DMS114 treated with DMSO at 0.1 percent for 48 hours (cell line): Measurements from ENCODE around the gene TMEM131L.

Experiments used
- DNase-seq: peaks from one replicate; lab custom pipeline; 2025; ENCODE audit not compliant: unreplicated experiment; lab: John Stamatoyannopoulos, UW

Gene TMEM131L

DNA sequence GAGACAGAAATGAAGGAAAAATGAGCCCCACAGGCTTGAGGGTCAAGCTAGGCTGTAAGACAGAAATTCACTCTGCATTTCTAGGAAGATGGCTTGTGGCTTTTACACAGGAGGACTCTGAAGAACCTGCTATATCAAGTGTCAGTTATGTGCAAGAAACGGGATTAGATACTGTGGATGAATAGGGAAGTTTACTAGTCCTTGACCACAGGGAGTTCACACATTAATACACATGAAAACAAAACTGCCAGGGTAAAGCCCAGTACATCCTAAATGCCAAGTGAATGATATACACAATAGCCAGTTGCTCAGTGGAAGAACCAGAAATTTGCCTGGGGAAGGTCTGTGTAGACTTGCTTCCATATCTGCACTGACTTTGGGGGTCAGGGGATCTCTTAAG lies 53.5 kb downstream of the TMEM131L start:
- DNase-seq, result no peak

GRCh38 chr4:153520227-153520626 lies 54.1 kb downstream of the TMEM131L start:
- no peak for DNase-seq

- no peak for DNase-seq
Observed at GRCh38 chr4:153520801-153521329, 54.7 kb downstream of the TMEM131L start.

DNA sequence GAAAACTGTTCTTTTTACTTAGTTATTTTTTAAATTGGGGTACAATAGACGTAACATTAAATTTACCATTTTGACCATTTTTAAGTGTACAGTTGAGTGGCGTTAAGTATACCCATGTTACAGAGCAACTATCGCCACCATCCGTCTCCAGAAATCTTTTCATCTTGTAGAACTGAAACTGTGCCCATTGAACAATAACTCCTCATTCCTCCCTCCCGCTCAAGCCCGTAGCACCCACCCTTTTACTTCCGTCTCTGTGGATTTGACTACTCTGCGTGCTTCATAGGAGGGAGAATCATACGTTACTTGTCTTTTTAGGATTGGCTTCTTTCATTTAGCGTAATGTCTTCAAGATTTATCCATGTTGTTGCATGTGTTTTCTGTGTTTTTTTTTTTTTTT lies 55.3 kb downstream of the TMEM131L start:
- DNase-seq, result no peak

DNA sequence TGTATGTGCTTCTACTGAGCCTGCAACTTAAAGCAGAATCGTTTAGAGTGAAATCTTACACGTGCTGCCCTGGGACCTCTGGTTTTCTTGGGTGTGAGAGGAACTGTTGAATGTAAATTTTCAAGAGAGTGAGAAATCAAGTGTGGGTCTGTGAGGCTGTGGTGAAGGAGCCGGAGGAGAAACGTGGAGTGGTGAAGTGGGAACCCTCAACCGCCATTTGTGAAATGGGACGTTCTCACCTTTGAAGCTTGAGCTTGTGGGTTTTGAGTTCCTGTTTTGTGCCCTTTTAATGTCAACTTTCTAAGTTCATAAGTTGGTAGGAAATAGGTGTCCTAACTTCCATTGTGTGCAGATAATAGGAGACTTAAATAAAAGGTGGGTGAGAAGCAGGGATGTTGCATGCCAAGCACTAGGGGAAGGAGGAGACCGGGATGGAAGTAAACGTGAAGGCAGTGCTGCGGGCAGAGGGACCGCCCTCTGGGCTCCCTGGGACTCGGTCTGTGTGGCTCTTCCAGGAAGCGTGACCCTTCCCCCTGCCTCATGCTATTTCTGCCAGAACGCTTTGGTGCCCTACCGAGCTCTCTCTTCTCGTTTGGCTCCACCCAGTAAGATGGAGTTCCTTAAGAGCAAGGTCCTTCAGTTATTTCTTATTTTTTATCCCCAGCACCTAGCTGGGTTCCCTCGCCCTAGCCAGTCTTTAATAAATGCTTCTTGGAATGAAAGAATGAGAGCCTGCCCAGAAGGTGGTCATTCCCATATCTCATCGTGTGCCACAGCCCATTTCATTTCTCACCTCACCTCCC lies 56.0 kb downstream of the TMEM131L start:
- no peak for DNase-seq

DNA sequence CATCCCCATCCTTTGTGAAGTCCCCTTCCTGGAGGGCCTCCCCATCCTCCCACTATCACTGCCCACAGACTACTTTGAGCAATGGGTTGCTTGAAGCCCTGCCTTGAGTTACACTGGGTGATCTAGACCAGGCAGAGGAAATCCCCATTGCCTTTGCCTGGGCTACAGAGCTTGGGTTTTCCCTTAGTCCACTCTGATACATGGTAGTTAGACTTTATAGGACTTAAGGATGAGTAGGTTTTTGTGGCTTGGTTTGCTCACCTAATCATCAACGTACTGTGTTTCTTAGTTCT lies 56.6 kb downstream of the TMEM131L start:
- no peak for DNase-seq

GRCh38 chr4:153523164-153523796 lies 57.1 kb downstream of the TMEM131L start:
- DNase-seq, result no peak

DNA sequence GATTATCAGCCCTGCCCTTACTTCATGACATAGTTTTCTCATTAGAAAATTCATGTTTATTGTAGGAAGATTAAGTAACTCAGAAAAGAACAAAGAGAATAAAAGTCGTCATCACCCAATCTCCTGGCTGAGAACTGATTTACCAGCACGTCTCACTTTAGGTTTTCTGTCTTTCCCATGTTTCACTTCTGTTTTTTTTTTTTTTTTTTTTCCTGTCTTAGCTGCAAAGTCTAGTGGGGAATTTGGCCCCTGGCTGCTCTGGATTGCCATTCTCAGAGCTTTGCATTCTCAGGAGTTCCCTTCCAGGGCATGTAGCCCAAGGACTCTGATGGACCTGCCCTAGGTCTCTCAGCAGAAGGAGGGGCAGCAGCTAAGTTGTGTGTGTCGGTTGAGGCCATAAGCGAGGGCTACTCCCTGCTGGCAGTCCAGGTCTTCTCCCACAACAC lies 57.8 kb downstream of the TMEM131L start:
- no peak for DNase-seq

DNA sequence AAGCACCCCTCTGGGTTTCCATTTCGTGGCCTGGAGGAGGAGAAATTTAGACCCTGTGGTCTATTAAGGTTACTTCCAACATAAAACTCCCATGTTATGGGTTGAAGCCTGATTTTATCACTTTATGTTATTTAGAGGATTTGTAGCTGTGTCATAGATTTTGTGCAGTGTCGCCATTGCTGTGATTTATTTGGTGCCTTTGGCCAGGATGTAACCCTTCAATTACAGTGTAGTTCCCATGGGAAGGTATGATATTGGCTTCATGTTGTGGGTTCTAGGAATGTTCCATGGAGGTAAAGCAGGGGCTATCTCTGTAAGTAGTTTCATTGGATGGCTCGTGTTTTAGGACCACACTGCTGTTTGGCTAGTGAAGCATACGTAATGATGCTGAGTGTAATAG lies 58.5 kb downstream of the TMEM131L start:
- no peak for DNase-seq

- no peak for DNase-seq
Observed at GRCh38 chr4:153527690-153528089, 61.5 kb downstream of the TMEM131L start.

GRCh38 chr4:153528705-153529485 lies 62.7 kb downstream of the TMEM131L start:
- DNase-seq, result no peak

GRCh38 chr4:153529646-153530045 lies 63.5 kb downstream of the TMEM131L start:
- no peak for DNase-seq

- DNase-seq, result no peak
Observed at GRCh38 chr4:153530284-153530999, 64.3 kb downstream of the TMEM131L start.

- DNase-seq, result no peak
Observed at GRCh38 chr4:153531000-153531358, 64.8 kb downstream of the TMEM131L start.

- no peak for DNase-seq
Observed at GRCh38 chr4:153531976-153532626, 65.9 kb downstream of the TMEM131L start.

DNA sequence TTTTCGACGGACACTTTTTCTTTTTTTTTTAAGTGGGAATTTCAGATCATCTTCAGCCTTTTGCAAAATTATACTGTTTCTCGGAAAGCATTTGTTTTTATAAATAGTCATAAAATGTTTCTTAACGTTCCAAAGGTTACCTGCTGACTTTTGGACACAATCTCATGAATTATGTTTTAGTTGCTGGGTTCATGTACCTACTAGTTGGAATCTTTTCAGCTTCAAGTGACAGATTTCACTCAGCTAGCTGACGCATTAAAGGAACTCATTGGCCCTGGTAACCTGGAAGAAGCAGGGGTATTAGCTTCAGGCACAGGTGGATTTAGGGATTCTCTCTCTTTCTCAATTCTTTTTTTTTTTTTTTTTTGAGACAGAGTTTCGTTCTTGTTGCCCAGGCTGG lies 66.5 kb downstream of the TMEM131L start:
- DNase-seq, result no peak

GRCh38 chr4:153533387-153533786 lies 67.2 kb downstream of the TMEM131L start:
- DNase-seq, result no peak

GRCh38 chr4:153534792-153535629 lies 68.9 kb downstream of the TMEM131L start:
- DNase-seq, result no peak

DNA sequence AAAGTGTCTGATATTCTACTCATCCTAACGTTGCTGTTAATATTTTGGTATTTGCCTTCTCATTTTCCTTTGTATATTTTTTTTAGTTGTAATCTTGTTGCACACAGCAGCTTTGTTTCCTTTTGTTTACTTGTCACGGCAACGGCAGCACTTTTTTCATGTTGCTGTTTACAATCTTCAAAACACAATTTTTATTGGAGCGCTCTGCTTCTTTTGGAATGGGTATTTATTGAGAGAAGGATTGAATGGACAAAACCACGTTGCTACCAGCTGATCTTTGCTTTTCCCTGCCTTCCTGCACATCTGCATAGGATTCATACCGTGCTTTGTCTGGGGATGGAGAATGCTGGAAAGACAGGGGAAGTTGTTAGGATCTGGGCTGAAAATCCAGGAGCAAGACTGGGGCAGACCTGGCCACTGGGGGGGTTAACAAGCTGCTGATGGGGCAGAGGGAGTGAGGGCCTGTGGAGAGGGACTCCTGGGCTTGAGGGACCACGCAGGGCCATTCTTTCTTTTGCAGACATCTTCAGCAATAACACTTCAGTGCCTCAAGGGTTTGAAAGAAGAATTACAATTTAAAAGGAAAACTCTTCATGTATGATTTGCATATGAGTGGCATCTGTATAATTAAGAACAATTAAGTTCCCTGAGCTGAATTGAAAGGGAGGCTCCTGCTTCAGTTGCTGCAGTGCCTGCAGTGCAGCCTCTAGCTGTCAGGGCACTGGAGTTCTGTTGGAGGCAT lies 69.8 kb downstream of the TMEM131L start:
- no peak for DNase-seq
